ENCODE data around the gene MSANTD3. TPM values are rescaled to one million over a fixed set of nuclear protein-coding genes. Genes with fewer than 3 reads are reported as not detected.

The MSANTD3 gene
- total RNA-seq, 8 experiments from 2014 or later: 27.7 to 56.0 (median 34.6) TPM

GRCh38 chr9:100474082-100474923, 47.4 kb downstream of the MSANTD3 start:
- Histone ChIP-seq H3K4me3 (peak overlapping the region; percentile 79 to 99 (median 94)), H3K27ac (peak overlapping the region; percentile 87 to 89), H3K4me1 (replicated peaks in 1 of 2) (peaks cover 4 to 13% of the 10 kb centered on the region in 2 donors)
- 0 to 100% (median 33%) methylated on average over 1 to 6 of the region's 26 CpGs; no CpG with 5 or more reads in 3 of the 10 experiments for WGBS, 10 experiments
- ATAC-seq (replicated peaks in 6 of 8): peak in 5 of 8 experiments; percentile 6 to 13 (median 11)
- in situ Hi-C loops (cut with MboI; ENCODE audit: low pct_unique_long_range_greater_than_20kb in 2 of 9, low sequenced_read_pairs in 9 of 9, unreplicated experiment in 9 of 9): no loop called here

- Histone ChIP-seq H3K4me1 (replicated peaks in 1 of 2) (peaks cover 4 to 13% of the 10 kb centered on the region in 2 donors), H3K27ac (peak overlapping the region; percentile 87 to 89), H3K4me3 (peak overlapping the region; percentile 79 to 99 (median 94))
- 0 to 100% (median 6%) methylated on average over 1 to 4 of the region's 4 CpGs; no CpG with 5 or more reads in 1 of the 10 experiments for WGBS, 10 experiments
- ATAC-seq (replicated peaks in 6 of 8): no peak
- in situ Hi-C loops (cut with MboI; ENCODE audit: low pct_unique_long_range_greater_than_20kb in 2 of 9, low sequenced_read_pairs in 9 of 9, unreplicated experiment in 9 of 9): no loop called here
Observed at GRCh38 chr9:100474924-100475276, 48.0 kb downstream of the MSANTD3 start.

- in situ Hi-C loops (cut with MboI; ENCODE audit: low pct_unique_long_range_greater_than_20kb in 2 of 9, low sequenced_read_pairs in 9 of 9, unreplicated experiment in 9 of 9): no loop called here
- ATAC-seq (replicated peaks in 6 of 8): no peak
- H3K4me3 ChIP-seq: no peak overlapping the region
- H3K4me1 ChIP-seq (replicated peaks in 1 of 2): peaks cover 4 to 13% of the 10 kb centered on the region in 2 donors
- 13 to 100% (median 92%) methylated on average over 1 to 4 of the region's 4 CpGs for WGBS, 10 experiments
- no peak overlapping the region for H3K27ac ChIP-seq
Observed at GRCh38 chr9:100477241-100477640, 50.3 kb downstream of the MSANTD3 start.

- Histone ChIP-seq H3K27ac (no peak overlapping the region), H3K4me3 (no peak overlapping the region), H3K4me1 (replicated peaks in 1 of 2) (peaks cover 4 to 10% of the 10 kb centered on the region in 2 donors)
- in situ Hi-C loops (cut with MboI; ENCODE audit: low pct_unique_long_range_greater_than_20kb in 2 of 9, low sequenced_read_pairs in 9 of 9, unreplicated experiment in 9 of 9): no loop called here
- ATAC-seq (replicated peaks in 6 of 8): no peak
- 90 to 100% (median 95%) methylated on average over 2 to 6 of the region's 6 CpGs; no CpG with 5 or more reads in 3 of the 10 experiments for WGBS, 10 experiments
Observed at GRCh38 chr9:100478192-100478591, 51.2 kb downstream of the MSANTD3 start.

GRCh38 chr9:100479820-100480219, 52.9 kb downstream of the MSANTD3 start:
- H3K4me1 ChIP-seq (replicated peaks in 1 of 2): peaks cover 4 to 10% of the 10 kb centered on the region in 2 donors
- WGBS, 10 experiments: 13 to 100% (median 75%) methylated on average over 1 to 2 of the region's 2 CpGs; no CpG with 5 or more reads in 1 of the 10 experiments
- ATAC-seq (replicated peaks in 6 of 8): no peak
- no peak overlapping the region for H3K4me3 ChIP-seq
- H3K27ac ChIP-seq: no peak overlapping the region
- in situ Hi-C loops (cut with MboI; ENCODE audit: low pct_unique_long_range_greater_than_20kb in 2 of 9, low sequenced_read_pairs in 9 of 9, unreplicated experiment in 9 of 9): no loop called here

- 0 to 100% (median 95%) methylated on average over 1 of the region's 1 CpG for WGBS, 10 experiments
- ATAC-seq (replicated peaks in 6 of 8): no peak
Observed at GRCh38 chr9:100485196-100485595, 58.3 kb downstream of the MSANTD3 start.

GRCh38 chr9:100486479-100487176, 59.7 kb downstream of the MSANTD3 start:
- ATAC-seq (replicated peaks in 6 of 8): no peak
- 53 to 100% (median 82%) methylated on average over 1 to 9 of the region's 10 CpGs; no CpG with 5 or more reads in 1 of the 10 experiments for WGBS, 10 experiments
- in situ Hi-C loops (cut with MboI; ENCODE audit: low pct_unique_long_range_greater_than_20kb in 2 of 9, low sequenced_read_pairs in 9 of 9, unreplicated experiment in 9 of 9): no loop called here

More at GRCh38 chr9:100485196-100485595, 58.3 kb downstream of the MSANTD3 start:
- Histone ChIP-seq H3K4me1 (replicated peaks in 1 of 2) (peaks cover 6 to 8% of the 10 kb centered on the region in 2 donors), H3K4me3 (no peak overlapping the region), H3K27ac (no peak overlapping the region)
- in situ Hi-C loops (cut with MboI; ENCODE audit: low pct_unique_long_range_greater_than_20kb in 2 of 9, low sequenced_read_pairs in 9 of 9, unreplicated experiment in 9 of 9): no loop called here

GRCh38 chr9:100488177-100488576, 61.2 kb downstream of the MSANTD3 start:
- Histone ChIP-seq H3K4me3 (no peak overlapping the region), H3K4me1 (replicated peaks in 1 of 2) (peaks cover 7 to 8% of the 10 kb centered on the region in 2 donors), H3K27ac (no peak overlapping the region)
- ATAC-seq (replicated peaks in 6 of 8): no peak
- in situ Hi-C loops (cut with MboI; ENCODE audit: low pct_unique_long_range_greater_than_20kb in 2 of 9, low sequenced_read_pairs in 9 of 9, unreplicated experiment in 9 of 9): no loop called here
- WGBS, 10 experiments: 79 to 100% (median 100%) methylated on average over 1 of the region's 1 CpG; no CpG with 5 or more reads in 1 of the 10 experiments

More at GRCh38 chr9:100486479-100487176, 59.7 kb downstream of the MSANTD3 start:
- no peak overlapping the region for H3K4me3 ChIP-seq
- no peak overlapping the region for H3K27ac ChIP-seq
- H3K4me1 ChIP-seq (replicated peaks in 1 of 2): peaks cover 7 to 8% of the 10 kb centered on the region in 2 donors

- in situ Hi-C loops (cut with MboI; ENCODE audit: low pct_unique_long_range_greater_than_20kb in 2 of 9, low sequenced_read_pairs in 9 of 9, unreplicated experiment in 9 of 9): no loop called here
- no peak for ATAC-seq (replicated peaks in 6 of 8)
- Histone ChIP-seq H3K4me1 (replicated peaks in 1 of 2) (peaks cover 7 to 8% of the 10 kb centered on the region in 2 donors), H3K27ac (no peak overlapping the region), H3K4me3 (no peak overlapping the region)
- 42 to 100% (median 82%) methylated on average over 2 to 4 of the region's 4 CpGs for WGBS, 10 experiments
Observed at GRCh38 chr9:100489836-100490235, 62.9 kb downstream of the MSANTD3 start.

GRCh38 chr9:100492952-100493351, 66.0 kb downstream of the MSANTD3 start:
- in situ Hi-C loops (cut with MboI; ENCODE audit: low pct_unique_long_range_greater_than_20kb in 2 of 9, low sequenced_read_pairs in 9 of 9, unreplicated experiment in 9 of 9): no loop called here
- 70 to 100% (median 90%) methylated on average over 1 to 2 of the region's 2 CpGs; no CpG with 5 or more reads in 4 of the 10 experiments for WGBS, 10 experiments
- Histone ChIP-seq H3K4me1 (replicated peaks in 1 of 2) (peaks cover 7 to 8% of the 10 kb centered on the region in 2 donors), H3K27ac (no peak overlapping the region), H3K4me3 (no peak overlapping the region)
- ATAC-seq (replicated peaks in 6 of 8): peak in 4 of 8 experiments; percentile 26 to 58 (median 42)

- ATAC-seq (replicated peaks in 6 of 8): no peak
- in situ Hi-C loops (cut with MboI; ENCODE audit: low pct_unique_long_range_greater_than_20kb in 2 of 9, low sequenced_read_pairs in 9 of 9, unreplicated experiment in 9 of 9): no loop called here
- H3K4me3 ChIP-seq: no peak overlapping the region
- WGBS, 10 experiments: 21 to 100% (median 87%) methylated on average over 1 to 5 of the region's 5 CpGs
- H3K27ac ChIP-seq: no peak overlapping the region
- H3K4me1 ChIP-seq (replicated peaks in 1 of 2): no peaks in the 10 kb centered on the region
Observed at GRCh38 chr9:100498592-100498991, 71.6 kb downstream of the MSANTD3 start.

GRCh38 chr9:100499460-100499859, 72.5 kb downstream of the MSANTD3 start:
- no peak overlapping the region for H3K27ac ChIP-seq
- in situ Hi-C loops (cut with MboI; ENCODE audit: low pct_unique_long_range_greater_than_20kb in 2 of 9, low sequenced_read_pairs in 9 of 9, unreplicated experiment in 9 of 9): no loop called here
- no peak overlapping the region for H3K4me3 ChIP-seq
- WGBS, 10 experiments: 68 to 100% (median 93%) methylated on average over 1 to 4 of the region's 4 CpGs
- H3K4me1 ChIP-seq (replicated peaks in 1 of 2): no peaks in the 10 kb centered on the region
- ATAC-seq (replicated peaks in 6 of 8): no peak

- Histone ChIP-seq H3K27ac (no peak overlapping the region), H3K4me1 (replicated peaks in 1 of 2) (no peaks in the 10 kb centered on the region), H3K4me3 (no peak overlapping the region)
- WGBS, 10 experiments: 57 to 100% (median 91%) methylated on average over 1 to 2 of the region's 2 CpGs; no CpG with 5 or more reads in 1 of the 10 experiments
- no peak for ATAC-seq (replicated peaks in 6 of 8)
- in situ Hi-C loops (cut with MboI; ENCODE audit: low pct_unique_long_range_greater_than_20kb in 2 of 9, low sequenced_read_pairs in 9 of 9, unreplicated experiment in 9 of 9): loop anchor here in 1 of 9 experiments (10.0 kb wide), 1 partner anchor 85 kb away; no protein-coding TSS in a partner anchor
Observed at GRCh38 chr9:100499866-100500265, 72.9 kb downstream of the MSANTD3 start.

Data from motor neuron (in vitro differentiated cells).